Osteocyte (in vitro differentiated cells): ENCODE data around the gene ATP5MC3. TPM values are rescaled to one million over a fixed set of nuclear protein-coding genes. Genes with fewer than 3 reads are reported as not detected.
A peak's percentile ranks its signal among the peaks of the same experiment; 100 is the strongest.

Experiments used
- DNase-seq: peaks from one replicate; pipeline ENCODE4 v3.0.0; 2021; ENCODE audit warnings: mixed read lengths; ENCODE audit not compliant: unreplicated experiment; ENCODE audit errors: extremely low spot score
- H3K27ac Mint-ChIP-seq: one replicate; pipeline ENCODE4 v1.8.0; 2021; ENCODE audit warnings: mild to moderate bottlenecking, mixed read lengths; ENCODE audit not compliant: unreplicated experiment
- H3K27me3 Mint-ChIP-seq: one replicate; pipeline ENCODE4 v1.8.0; 2021; ENCODE audit warnings: mixed read lengths; ENCODE audit not compliant: unreplicated experiment
- H3K36me3 Mint-ChIP-seq: one replicate; pipeline ENCODE4 v1.8.0; 2021; ENCODE audit warnings: mixed read lengths; ENCODE audit not compliant: unreplicated experiment
- H3K4me1 Mint-ChIP-seq: one replicate; pipeline ENCODE4 v1.8.0; 2021; ENCODE audit warnings: mixed read lengths; ENCODE audit not compliant: unreplicated experiment
- H3K4me3 Mint-ChIP-seq: one replicate; pipeline ENCODE4 v1.8.0; 2021; ENCODE audit warnings: mild to moderate bottlenecking, moderate library complexity, mixed read lengths; ENCODE audit not compliant: unreplicated experiment
- H3K9me3 Mint-ChIP-seq: one replicate; pipeline ENCODE4 v1.8.0; 2021; ENCODE audit warnings: mixed read lengths; ENCODE audit not compliant: unreplicated experiment
- CTCF ChIP-seq: fragments of 200-600 bp; sonication (generic); IDR thresholded peaks from 2 replicates; pipeline ENCODE4 v1.5.0; 2021; ENCODE audit warnings: antibody characterized with exemption, mild to moderate bottlenecking, moderate library complexity
- total RNA-seq: library from RNA; stranded (reverse); gene quantifications from 2 replicates; pipeline ENCODE4 v1.2.1, GENCODE V29; 2021

Gene ATP5MC3
- total RNA-seq, 1 donor from 2014 or later: 155 TPM

GRCh38 chr2:175151791-175152190, 29.7 kb downstream of the ATP5MC3 start:
- no peak overlapping the region for H3K4me3 Mint-ChIP-seq
- DNase-seq: no peak

GRCh38 chr2:175147186-175147585, 34.3 kb downstream of the ATP5MC3 start:
- no peak for DNase-seq
- H3K27me3 Mint-ChIP-seq: no peaks in the 10 kb centered on the region
- H3K4me3 Mint-ChIP-seq: no peak overlapping the region
- no peaks in the 10 kb centered on the region for H3K9me3 Mint-ChIP-seq
- peaks cover 31% of the 10 kb centered on the region for H3K36me3 Mint-ChIP-seq
- TF ChIP-seq CTCF: no peak
- peaks cover 40% of the 10 kb centered on the region for H3K4me1 Mint-ChIP-seq
- H3K27ac Mint-ChIP-seq: peak overlapping the region; percentile 75

More at GRCh38 chr2:175151791-175152190, 29.7 kb downstream of the ATP5MC3 start:
- H3K27ac Mint-ChIP-seq: peak overlapping the region; percentile 45
- no peak for TF ChIP-seq CTCF
- H3K27me3 Mint-ChIP-seq: no peaks in the 10 kb centered on the region
- peaks cover 56% of the 10 kb centered on the region for H3K4me1 Mint-ChIP-seq
- peaks cover 19% of the 10 kb centered on the region for H3K36me3 Mint-ChIP-seq
- H3K9me3 Mint-ChIP-seq: no peaks in the 10 kb centered on the region

- no peak for DNase-seq
- no peaks in the 10 kb centered on the region for H3K27me3 Mint-ChIP-seq
- no peaks in the 10 kb centered on the region for H3K9me3 Mint-ChIP-seq
- H3K4me3 Mint-ChIP-seq: no peak overlapping the region
- H3K36me3 Mint-ChIP-seq: peaks cover 21% of the 10 kb centered on the region
- no peak for TF ChIP-seq CTCF
- no peak overlapping the region for H3K27ac Mint-ChIP-seq
- peaks cover 36% of the 10 kb centered on the region for H3K4me1 Mint-ChIP-seq
Measured at GRCh38 chr2:175143678-175144077, 37.8 kb downstream of the ATP5MC3 start.

- no peak for TF ChIP-seq CTCF
- H3K9me3 Mint-ChIP-seq: no peaks in the 10 kb centered on the region
- peaks cover 17% of the 10 kb centered on the region for H3K36me3 Mint-ChIP-seq
- no peak overlapping the region for H3K27ac Mint-ChIP-seq
- peaks cover 33% of the 10 kb centered on the region for H3K4me1 Mint-ChIP-seq
- no peaks in the 10 kb centered on the region for H3K27me3 Mint-ChIP-seq
- no peak overlapping the region for H3K4me3 Mint-ChIP-seq
- DNase-seq: no peak
Measured at GRCh38 chr2:175143191-175143590, 38.3 kb downstream of the ATP5MC3 start.

GRCh38 chr2:175140332-175140731, 41.2 kb downstream of the ATP5MC3 start:
- no peak for TF ChIP-seq CTCF
- H3K9me3 Mint-ChIP-seq: no peaks in the 10 kb centered on the region
- peaks cover 23% of the 10 kb centered on the region for H3K36me3 Mint-ChIP-seq
- H3K27me3 Mint-ChIP-seq: no peaks in the 10 kb centered on the region
- H3K4me1 Mint-ChIP-seq: peaks cover 24% of the 10 kb centered on the region
- peak overlapping the region; percentile 20 for H3K27ac Mint-ChIP-seq
- no peak overlapping the region for H3K4me3 Mint-ChIP-seq
- DNase-seq: no peak
